B cell (primary cell): ENCODE measurements around the gene RRP12. TPM values are rescaled to one million over a fixed set of nuclear protein-coding genes. Genes with fewer than 3 reads are reported as not detected.
A peak's percentile ranks its signal among the peaks of the same experiment; 100 is the strongest.

Experiments
- ATAC-seq: fragments of 200-7000 bp; cut with Tn5 transposase; one replicate; pipeline ENCODE4 v1.10.0; 2021; ENCODE audit warnings: low read depth, mild to moderate bottlenecking, moderate number of reproducible peaks, moderate library complexity
- CTCF ChIA-PET: fragments of 350-600 bp; sonication (Branson Sonifier 250); formaldehyde crosslinking; loops from one replicate; lab custom pipeline; 2021; ENCODE audit warnings: antibody characterized with exemption, inconsistent platforms; lab: Charles Lee
- POLR2A ChIA-PET: fragments of 350-600 bp; sonication (Branson Sonifier 250); formaldehyde crosslinking; loops from one replicate; lab custom pipeline; 2021; ENCODE audit warnings: antibody characterized with exemption; lab: Charles Lee
- DNase-seq: peaks from one replicate; pipeline ENCODE4 v3.0.0; 2013
- H2AFZ ChIP-seq: 2 replicates; pipeline ENCODE4 v1.6.1; 2012; ENCODE audit warnings: mild to moderate bottlenecking, low read depth, low read length; ENCODE audit not compliant: insufficient read depth, poor library complexity, severe bottlenecking
- H3K27ac ChIP-seq, 2 donors: 1 replicate in 1 of 2; 2 replicates in 1 of 2; pipeline ENCODE4 v1.5.1; 2012 to 2013; ENCODE audit warnings: low read length in 2 of 2, mild to moderate bottlenecking in 2 of 2, moderate library complexity in 1 of 2
- H3K27me3 ChIP-seq, 4 experiments: fragments of 200-600 bp in 1 of 4; sonication (generic) in 1 of 4; replicated peaks in 1 of 4; 1 replicate in 2 of 4; 2 replicates in 2 of 4; pipeline versions ENCODE4 v1.6.1 to v1.7.0; 2013 to 2016; ENCODE audit warnings: low read length in 3 of 4, mild to moderate bottlenecking in 2 of 4, mixed read lengths in 1 of 4, moderate library complexity in 1 of 4; ENCODE audit not compliant: insufficient read depth in 4 of 4, control insufficient read depth in 3 of 4; ENCODE audit errors: control extremely low read depth in 1 of 4
- H3K36me3 ChIP-seq, 2 experiments: replicated peaks in 1 of 2; 1 replicate in 1 of 2; 2 replicates in 1 of 2; pipeline versions ENCODE4 v1.6.1 to v1.7.1; 2013; ENCODE audit warnings: low read length in 1 of 2; ENCODE audit not compliant: insufficient read depth in 2 of 2, control insufficient read depth in 1 of 2; ENCODE audit errors: control extremely low read depth in 1 of 2, extremely low read depth in 1 of 2
- H3K4me1 ChIP-seq, 2 donors: fragments of 200-600 bp in 1 of 2; sonication (generic) in 1 of 2; 1 replicate in 1 of 2; 2 replicates in 1 of 2; pipeline versions ENCODE4 v1.5.1 to v1.6.1; 2013 to 2017; ENCODE audit warnings: low read length in 2 of 2; ENCODE audit not compliant: control insufficient read depth in 2 of 2, insufficient read depth in 2 of 2
- H3K4me2 ChIP-seq: replicated peaks from 2 replicates; pipeline ENCODE3; 2012; ENCODE audit warnings: mild to moderate bottlenecking, low read depth, low read length; ENCODE audit not compliant: poor library complexity, severe bottlenecking
- H3K4me3 ChIP-seq, 5 experiments: fragments of 200-600 bp in 1 of 5; sonication (generic) in 1 of 5; 1 replicate in 3 of 5; 2 replicates in 2 of 5; pipeline versions ENCODE4 v1.5.1 to v1.7.0; 2011 to 2016; ENCODE audit warnings: low read length in 4 of 5, mild to moderate bottlenecking in 4 of 5, low read depth in 2 of 5, control low read depth in 1 of 5, moderate library complexity in 1 of 5; ENCODE audit not compliant: insufficient read depth in 1 of 5; ENCODE audit errors: control extremely low read depth in 1 of 5, extremely low read depth in 1 of 5
- H3K79me2 ChIP-seq: fragments of 200-600 bp; sonication (generic); one replicate; pipeline ENCODE4 v1.6.0; 2016; ENCODE audit warnings: low read length; ENCODE audit not compliant: control insufficient read depth, insufficient read depth
- H3K9ac ChIP-seq: fragments of 200-600 bp; sonication (generic); 2 replicates; pipeline ENCODE4 v1.6.1; 2017; ENCODE audit warnings: mild to moderate bottlenecking, low read length, moderate library complexity
- H3K9me3 ChIP-seq, 3 donors: one replicate each; pipeline versions ENCODE4 v1.6.1 to v1.7.1; 2013; ENCODE audit warnings: low read length in 2 of 3; ENCODE audit not compliant: control insufficient read depth in 2 of 3, insufficient read depth in 1 of 3; ENCODE audit errors: control extremely low read depth in 1 of 3
- H4K20me1 ChIP-seq: 2 replicates; pipeline ENCODE4 v1.6.0; 2012; ENCODE audit warnings: mild to moderate bottlenecking, low read length; ENCODE audit not compliant: insufficient read depth, control insufficient read depth, poor library complexity, severe bottlenecking
- H3K27ac Mint-ChIP-seq: one replicate; pipeline ENCODE4 v1.8.0; 2021; ENCODE audit warnings: mixed read lengths
- H3K27me3 Mint-ChIP-seq: one replicate; pipeline ENCODE4 v1.8.0; 2021; ENCODE audit warnings: mixed read lengths
- H3K4me1 Mint-ChIP-seq: one replicate; pipeline ENCODE4 v1.8.0; 2021; ENCODE audit warnings: mixed read lengths
- H3K4me3 Mint-ChIP-seq: one replicate; pipeline ENCODE4 v1.8.0; 2021; ENCODE audit warnings: mixed read lengths
- H3K9me3 Mint-ChIP-seq: one replicate; pipeline ENCODE4 v1.8.0; 2022; ENCODE audit warnings: mixed read lengths; ENCODE audit not compliant: insufficient read depth
- EZH2 ChIP-seq: IDR thresholded peaks from 2 replicates; pipeline ENCODE4 v1.6.1; 2012; ENCODE audit warnings: borderline replicate concordance, low read depth, mild to moderate bottlenecking, moderate library complexity, low read length; ENCODE audit not compliant: insufficient read depth, poor library complexity, severe bottlenecking
- WGBS: methylation state at CpG from one replicate; pipeline ENCODE4 v1.1.5; 2013; ENCODE audit warnings: missing lambda C conversion rate; ENCODE audit not compliant: insufficient coverage; 5-methylcytosine and 5-hydroxymethylcytosine counted together
- intact Hi-C: fragments of 100-400 bp; cut with micrococcal nuclease; formaldehyde crosslinking; loops from one replicate; pipeline ENCODE4 v1.10.0; 2022
- polyA plus RNA-seq: library from polyadenylated mRNA; depleted of rRNA; stranded (reverse); fragments of >200 nt; gene quantifications from 2 replicates; pipeline ENCODE4 v1.2.3, GENCODE V29; 2012
- total RNA-seq, 2 donors: library from RNA; stranded (reverse); fragments of 120-200 nt in 1 of 2; gene quantifications; 1 replicate in 1 of 2; 2 replicates in 1 of 2; pipeline versions ENCODE4 v1.2.3 to v1.2.4, GENCODE V29; 2013 to 2022
- TF ChIP-seq, protein P1 (sequence below): fragments of 200-600 bp; IDR thresholded peaks from one replicate; pipeline ENCODE4 v1.8.0; 2022; ENCODE audit warnings: antibody characterized with exemption, mild to moderate bottlenecking

RRP12 gene
- total and polyA plus RNA-seq, 2 donors (not counting 1 experiment from before 2014, with no cell fraction given) = 19.3 to 35.7 TPM

DNA sequence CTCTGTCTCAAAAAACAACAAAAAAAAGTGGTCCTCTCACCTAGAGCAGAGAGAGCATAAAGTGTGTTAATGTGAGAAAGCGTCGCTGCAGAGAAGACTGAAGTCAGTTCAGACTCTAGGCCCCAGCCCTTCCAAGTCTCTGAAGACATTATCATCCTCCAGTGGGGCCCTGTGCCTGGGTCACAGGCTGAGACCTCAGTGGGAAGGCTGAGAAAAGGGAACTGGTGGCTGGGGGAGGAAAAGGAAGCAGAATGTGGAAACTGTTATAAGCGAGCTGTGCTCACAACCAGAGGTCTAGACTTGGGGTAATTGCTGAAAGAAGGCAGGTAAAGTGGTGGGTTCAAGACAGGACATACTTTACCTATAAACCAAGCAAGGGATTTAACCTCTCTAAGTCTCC is 4.9 kb upstream of the RRP12 start:
- no peaks in the 10 kb centered on the region for H3K27me3 ChIP-seq
- no peak overlapping the region for H3K4me3 ChIP-seq
- peak overlapping the region; percentile 27 for H2AFZ ChIP-seq
- CTCF ChIA-PET = interaction anchor here (0.9 to 5.5 kb wide), 7 partner anchors 13 to 147 kb away, joined by 3 to 29 read pairs (median 5); partner anchors contain the start of genes EXOSC1 and ZDHHC16
- no peaks in the 10 kb centered on the region for H3K27me3 Mint-ChIP-seq
- no peak overlapping the region for H3K4me2 ChIP-seq
- H3K4me1 Mint-ChIP-seq = peaks cover 15% of the 10 kb centered on the region
- H3K9ac ChIP-seq = no peak overlapping the region
- ATAC-seq (no peak), DNase-seq (no peak)
- no peaks in the 10 kb centered on the region for H3K79me2 ChIP-seq
- TF ChIP-seq EZH2 = no peak
- TF ChIP-seq, protein P1, sequence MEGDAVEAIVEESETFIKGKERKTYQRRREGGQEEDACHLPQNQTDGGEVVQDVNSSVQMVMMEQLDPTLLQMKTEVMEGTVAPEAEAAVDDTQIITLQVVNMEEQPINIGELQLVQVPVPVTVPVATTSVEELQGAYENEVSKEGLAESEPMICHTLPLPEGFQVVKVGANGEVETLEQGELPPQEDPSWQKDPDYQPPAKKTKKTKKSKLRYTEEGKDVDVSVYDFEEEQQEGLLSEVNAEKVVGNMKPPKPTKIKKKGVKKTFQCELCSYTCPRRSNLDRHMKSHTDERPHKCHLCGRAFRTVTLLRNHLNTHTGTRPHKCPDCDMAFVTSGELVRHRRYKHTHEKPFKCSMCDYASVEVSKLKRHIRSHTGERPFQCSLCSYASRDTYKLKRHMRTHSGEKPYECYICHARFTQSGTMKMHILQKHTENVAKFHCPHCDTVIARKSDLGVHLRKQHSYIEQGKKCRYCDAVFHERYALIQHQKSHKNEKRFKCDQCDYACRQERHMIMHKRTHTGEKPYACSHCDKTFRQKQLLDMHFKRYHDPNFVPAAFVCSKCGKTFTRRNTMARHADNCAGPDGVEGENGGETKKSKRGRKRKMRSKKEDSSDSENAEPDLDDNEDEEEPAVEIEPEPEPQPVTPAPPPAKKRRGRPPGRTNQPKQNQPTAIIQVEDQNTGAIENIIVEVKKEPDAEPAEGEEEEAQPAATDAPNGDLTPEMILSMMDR = no peak
- POLR2A ChIA-PET = interaction anchor here (0.6 kb wide), 1 partner anchor 24 kb away, joined by 4 read pairs; no protein-coding TSS in a partner anchor
- H3K4me1 ChIP-seq = peaks cover 3 to 17% of the 10 kb centered on the region in 2 donors
- intact Hi-C loops = loop anchor here (2.0 kb wide), 1 partner anchor 325 kb away; no protein-coding TSS in a partner anchor
- no peaks in the 10 kb centered on the region for H4K20me1 ChIP-seq
- H3K27ac Mint-ChIP-seq = peak overlapping the region; percentile 68
- no CpG with 5 or more reads among the region's 3 CpGs for WGBS
- H3K27ac ChIP-seq = no peak overlapping the region
- H3K4me3 Mint-ChIP-seq = no peak overlapping the region
- no peaks in the 10 kb centered on the region for H3K9me3 ChIP-seq
- no peaks in the 10 kb centered on the region for H3K9me3 Mint-ChIP-seq
- H3K36me3 ChIP-seq = no peaks in the 10 kb centered on the region

DNA sequence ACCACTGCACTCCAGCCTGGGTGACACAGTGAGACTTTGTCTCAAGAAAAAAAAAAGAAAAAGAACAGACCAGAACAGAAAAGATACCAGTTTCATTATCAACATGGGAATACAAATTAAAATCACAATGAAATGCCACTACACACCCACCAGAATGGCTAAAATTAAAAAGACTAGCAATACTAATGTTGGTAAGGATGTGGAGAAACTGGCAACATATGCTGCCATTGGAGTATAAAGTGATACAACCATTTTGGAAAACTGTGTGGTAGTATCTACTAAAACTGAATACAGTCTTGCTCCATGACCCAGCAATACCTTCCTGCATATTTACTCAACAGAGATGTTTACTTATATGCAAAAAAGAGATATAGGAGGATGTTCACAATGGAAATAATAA is 2.9 kb upstream of the RRP12 start:
- ATAC-seq (no peak), DNase-seq (no peak)
- POLR2A ChIA-PET = no interaction called here
- Histone ChIP-seq H3K79me2 (peaks cover 10% of the 10 kb centered on the region), H3K9ac (no peak overlapping the region), H3K27me3 (no peaks in the 10 kb centered on the region), H3K36me3 (no peaks in the 10 kb centered on the region), H3K4me2 (no peak overlapping the region), H2AFZ (no peak overlapping the region), H3K9me3 (no peaks in the 10 kb centered on the region), H3K27ac (no peak overlapping the region), H4K20me1 (peaks cover 5% of the 10 kb centered on the region), H3K4me1 (peaks cover 12 to 30% of the 10 kb centered on the region in 2 donors), H3K4me3 (no peak overlapping the region)
- Mint-ChIP-seq H3K27ac (no peak overlapping the region), H3K27me3 (no peaks in the 10 kb centered on the region), H3K4me3 (no peak overlapping the region), H3K9me3 (no peaks in the 10 kb centered on the region), H3K4me1 (peaks cover 27% of the 10 kb centered on the region)
- CTCF ChIA-PET = interaction anchor here (1.0 kb wide), 1 partner anchor 84 kb away, joined by 3 read pairs; no protein-coding TSS in a partner anchor
- intact Hi-C loops = no loop called here
- no peak for TF ChIP-seq EZH2
- TF ChIP-seq, protein P1 = no peak
